Lower leg skin (tissue), 3 donors: Measurements from ENCODE around the gene STUB1.

Experiments
- POLR2A ChIP-seq, 2 donors: fragments of 450-650 bp; IDR thresholded peaks; one replicate each; pipeline ENCODE4 v1.6.1; 2016 to 2017; ENCODE audit warnings: antibody characterized with exemption in 2 of 2, mild to moderate bottlenecking in 1 of 2, moderate library complexity in 1 of 2
- TF ChIP-seq, protein P1 (sequence below), 3 donors: fragments of 450-650 bp; IDR thresholded peaks; one replicate each; pipeline ENCODE4 v1.5.1; 2016; ENCODE audit warnings: antibody characterized with exemption in 3 of 3, mild to moderate bottlenecking in 3 of 3, moderate library complexity in 2 of 3

DNA sequence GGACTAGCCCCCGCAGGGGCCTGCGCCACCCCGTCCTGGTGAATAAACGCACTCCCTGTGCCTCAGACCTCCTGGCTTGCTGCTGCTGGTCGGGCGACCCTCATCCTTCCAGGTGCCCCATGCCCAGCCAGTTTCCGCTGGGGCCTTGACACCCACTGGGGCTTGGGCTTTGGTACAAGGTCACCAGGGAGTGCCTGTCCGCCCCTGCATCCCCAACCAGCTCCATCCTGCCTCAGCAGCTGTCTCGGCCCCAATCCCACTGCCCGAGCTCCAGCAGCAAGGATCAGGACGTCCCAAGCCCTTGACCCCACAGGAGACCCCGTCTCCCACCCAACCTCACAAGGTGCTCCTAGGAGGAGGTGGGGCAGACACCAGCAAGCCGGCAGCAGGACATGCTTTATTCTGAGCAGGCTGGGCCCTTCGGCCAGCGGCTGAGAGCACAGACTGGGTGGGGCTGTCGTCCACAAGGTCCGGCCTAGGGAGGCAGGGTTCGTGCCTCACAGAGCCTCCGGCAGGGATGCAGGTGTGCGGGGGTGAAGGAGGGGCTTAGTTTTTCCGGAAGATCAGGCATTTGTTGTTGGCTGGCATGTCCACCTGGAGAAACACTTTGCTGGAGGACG, 46.0 kb upstream of the STUB1 start:
- TF ChIP-seq, protein P1, sequence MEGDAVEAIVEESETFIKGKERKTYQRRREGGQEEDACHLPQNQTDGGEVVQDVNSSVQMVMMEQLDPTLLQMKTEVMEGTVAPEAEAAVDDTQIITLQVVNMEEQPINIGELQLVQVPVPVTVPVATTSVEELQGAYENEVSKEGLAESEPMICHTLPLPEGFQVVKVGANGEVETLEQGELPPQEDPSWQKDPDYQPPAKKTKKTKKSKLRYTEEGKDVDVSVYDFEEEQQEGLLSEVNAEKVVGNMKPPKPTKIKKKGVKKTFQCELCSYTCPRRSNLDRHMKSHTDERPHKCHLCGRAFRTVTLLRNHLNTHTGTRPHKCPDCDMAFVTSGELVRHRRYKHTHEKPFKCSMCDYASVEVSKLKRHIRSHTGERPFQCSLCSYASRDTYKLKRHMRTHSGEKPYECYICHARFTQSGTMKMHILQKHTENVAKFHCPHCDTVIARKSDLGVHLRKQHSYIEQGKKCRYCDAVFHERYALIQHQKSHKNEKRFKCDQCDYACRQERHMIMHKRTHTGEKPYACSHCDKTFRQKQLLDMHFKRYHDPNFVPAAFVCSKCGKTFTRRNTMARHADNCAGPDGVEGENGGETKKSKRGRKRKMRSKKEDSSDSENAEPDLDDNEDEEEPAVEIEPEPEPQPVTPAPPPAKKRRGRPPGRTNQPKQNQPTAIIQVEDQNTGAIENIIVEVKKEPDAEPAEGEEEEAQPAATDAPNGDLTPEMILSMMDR (IDR thresholded peaks at IDR 0.05) = no peak
- no peak for TF ChIP-seq POLR2A (IDR thresholded peaks at IDR 0.05)
